Psoas muscle (tissue), 8 donors: ENCODE measurements around the gene DNAJC15. TPM values are rescaled to one million over a fixed set of nuclear protein-coding genes. Genes with fewer than 3 reads are reported as not detected.

Source experiments
- ATAC-seq, 4 donors: fragments of 200-7000 bp; cut with Tn5 transposase; one replicate each; pipeline ENCODE4 v1.9.1; 2020; ENCODE audit warnings: moderate library complexity in 3 of 4, mild to moderate bottlenecking in 2 of 4
- DNase-seq, 2 donors: peaks; one replicate each; pipeline ENCODE4 v3.0.0-alpha.2; 2020
- H3K27ac ChIP-seq: fragments of 200-600 bp; one replicate; pipeline ENCODE4 v1.8.0; 2022
- H3K27me3 ChIP-seq, 3 donors: fragments of 200-600 bp in 1 of 3; one replicate each; pipeline versions ENCODE4 v1.6.1 to v1.8.0; 2013 to 2022; ENCODE audit warnings: low read length in 2 of 3, mild to moderate bottlenecking in 2 of 3, moderate library complexity in 1 of 3; ENCODE audit not compliant: insufficient read depth in 3 of 3
- H3K36me3 ChIP-seq, 2 donors: fragments of 200-600 bp in 1 of 2; one replicate each; pipeline versions ENCODE4 v1.6.1 to v1.8.0; 2013 to 2022; ENCODE audit warnings: low read depth in 1 of 2, mild to moderate bottlenecking in 1 of 2, moderate library complexity in 1 of 2; ENCODE audit not compliant: insufficient read depth in 1 of 2
- H3K4me1 ChIP-seq: fragments of 200-600 bp; one replicate; pipeline ENCODE4 v1.8.0; 2022
- H3K4me3 ChIP-seq: fragments of 200-600 bp; one replicate; pipeline ENCODE4 v1.8.0; 2022; ENCODE audit warnings: mild to moderate bottlenecking
- H3K9me3 ChIP-seq: fragments of 200-600 bp; one replicate; pipeline ENCODE4 v1.8.0; 2022
- WGBS, 3 donors: extraction: QIAGEN DNeasy Blood & Tissue Kit; methylation state at CpG; one replicate each; pipeline versions ENCODE4 v1.1.6 to v1.1.7; 2013; 5-methylcytosine and 5-hydroxymethylcytosine counted together
- intact Hi-C, 2 donors: fragments of 100-400 bp; cut with DNase I; formaldehyde crosslinking; loops; one replicate each; pipeline versions ENCODE4 v1.11.0 to v1.14.2; 2022
- polyA plus RNA-seq, 3 donors: library from polyadenylated mRNA; stranded (reverse); fragments of 200-250 nt; gene quantifications; one replicate each; pipeline ENCODE4 v1.2.3, GENCODE V29; 2013
- total RNA-seq, 4 donors: library from RNA; stranded (reverse); fragmentation: NEBNext Ultra II Directional in 2 of 4; extraction: Animal tissue kit (Norgen Biotek cat#: 25700) in 2 of 4; gene quantifications; one replicate each; pipeline versions ENCODE4 v1.2.1 to v1.2.4, GENCODE V29; 2021 to 2023
- TF ChIP-seq, protein P1 (sequence below): fragments of 200-600 bp; IDR thresholded peaks from one replicate; pipeline ENCODE4 v1.8.0; 2022; ENCODE audit warnings: antibody characterized with exemption
- donor health status: healthy with polysubstance abuse.
- donor health status: DM: no; HTN: no; CAD: no; lungs with moderate emphysema.
- donor health status: Bipolar disorder and iron deficiency.
- donor health status: healthy.
- donor health status: DM: yes; HTN: yes; CAD: no.
- donor health status: DM: no; HTN: no; CAD: no.
- donor health status: DM: no; HTN: no; CAD: no.
- donor health status: DM: yes; HTN: yes; CAD: no.

The DNAJC15 gene
- total and polyA plus RNA-seq, 7 donors, result 9.4 to 22.4 (median 13.6) TPM

DNA sequence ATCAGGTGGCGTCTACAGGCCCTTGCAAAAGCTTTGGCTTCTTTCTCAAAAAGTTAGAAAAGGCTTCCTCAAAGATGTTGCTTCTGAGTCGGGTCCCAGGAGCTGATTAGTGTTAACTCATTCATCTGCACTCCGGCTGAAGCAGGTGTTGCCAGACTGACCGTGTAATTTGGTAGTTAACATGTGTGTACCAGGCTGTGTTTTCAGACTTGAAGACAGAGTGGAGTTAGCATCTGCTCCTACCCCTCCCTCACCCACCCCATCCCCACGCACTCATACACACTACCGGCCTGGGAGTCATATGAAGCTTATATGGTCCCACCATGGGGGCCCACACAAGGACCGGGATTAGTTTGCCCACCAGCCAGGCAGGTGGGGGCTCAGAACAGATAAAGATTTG lies 111.5 kb downstream of the DNAJC15 start:
- 56 to 67% (median 60%) methylated on average over 7 of the region's 7 CpGs for WGBS, 3 donors
- intact Hi-C loops, result no loop called here
- Histone ChIP-seq H3K9me3 (no peaks in the 10 kb centered on the region), H3K27me3 (no peaks in the 10 kb centered on the region), H3K4me3 (no peak overlapping the region), H3K36me3 (no peaks in the 10 kb centered on the region), H3K4me1 (no peaks in the 10 kb centered on the region), H3K27ac (no peak overlapping the region)
- DNase-seq (no peak), ATAC-seq (no peak)
- TF ChIP-seq, protein P1, sequence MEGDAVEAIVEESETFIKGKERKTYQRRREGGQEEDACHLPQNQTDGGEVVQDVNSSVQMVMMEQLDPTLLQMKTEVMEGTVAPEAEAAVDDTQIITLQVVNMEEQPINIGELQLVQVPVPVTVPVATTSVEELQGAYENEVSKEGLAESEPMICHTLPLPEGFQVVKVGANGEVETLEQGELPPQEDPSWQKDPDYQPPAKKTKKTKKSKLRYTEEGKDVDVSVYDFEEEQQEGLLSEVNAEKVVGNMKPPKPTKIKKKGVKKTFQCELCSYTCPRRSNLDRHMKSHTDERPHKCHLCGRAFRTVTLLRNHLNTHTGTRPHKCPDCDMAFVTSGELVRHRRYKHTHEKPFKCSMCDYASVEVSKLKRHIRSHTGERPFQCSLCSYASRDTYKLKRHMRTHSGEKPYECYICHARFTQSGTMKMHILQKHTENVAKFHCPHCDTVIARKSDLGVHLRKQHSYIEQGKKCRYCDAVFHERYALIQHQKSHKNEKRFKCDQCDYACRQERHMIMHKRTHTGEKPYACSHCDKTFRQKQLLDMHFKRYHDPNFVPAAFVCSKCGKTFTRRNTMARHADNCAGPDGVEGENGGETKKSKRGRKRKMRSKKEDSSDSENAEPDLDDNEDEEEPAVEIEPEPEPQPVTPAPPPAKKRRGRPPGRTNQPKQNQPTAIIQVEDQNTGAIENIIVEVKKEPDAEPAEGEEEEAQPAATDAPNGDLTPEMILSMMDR, result no peak

DNA sequence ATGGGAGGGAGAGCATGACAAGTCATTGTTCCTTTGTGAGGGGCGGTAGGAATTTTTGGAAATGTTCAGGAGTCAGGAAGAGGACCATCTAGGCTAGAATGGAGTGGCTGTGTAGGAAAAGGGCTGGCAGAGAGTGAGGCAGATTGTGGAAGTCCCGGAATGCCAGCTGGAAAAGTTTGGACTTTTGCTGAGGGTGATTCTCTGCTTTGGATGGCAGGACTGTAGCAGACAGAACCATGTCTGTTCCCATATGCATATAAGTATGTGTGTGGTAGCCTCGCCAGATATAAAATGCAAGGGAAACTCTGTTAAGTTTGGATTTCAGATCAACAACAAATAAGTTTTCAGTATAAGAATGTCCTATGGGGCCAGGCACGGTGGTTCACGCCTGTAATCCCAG lies 112.1 kb downstream of the DNAJC15 start:
- TF ChIP-seq, protein P1, result no peak
- no peak for DNase-seq

DNA sequence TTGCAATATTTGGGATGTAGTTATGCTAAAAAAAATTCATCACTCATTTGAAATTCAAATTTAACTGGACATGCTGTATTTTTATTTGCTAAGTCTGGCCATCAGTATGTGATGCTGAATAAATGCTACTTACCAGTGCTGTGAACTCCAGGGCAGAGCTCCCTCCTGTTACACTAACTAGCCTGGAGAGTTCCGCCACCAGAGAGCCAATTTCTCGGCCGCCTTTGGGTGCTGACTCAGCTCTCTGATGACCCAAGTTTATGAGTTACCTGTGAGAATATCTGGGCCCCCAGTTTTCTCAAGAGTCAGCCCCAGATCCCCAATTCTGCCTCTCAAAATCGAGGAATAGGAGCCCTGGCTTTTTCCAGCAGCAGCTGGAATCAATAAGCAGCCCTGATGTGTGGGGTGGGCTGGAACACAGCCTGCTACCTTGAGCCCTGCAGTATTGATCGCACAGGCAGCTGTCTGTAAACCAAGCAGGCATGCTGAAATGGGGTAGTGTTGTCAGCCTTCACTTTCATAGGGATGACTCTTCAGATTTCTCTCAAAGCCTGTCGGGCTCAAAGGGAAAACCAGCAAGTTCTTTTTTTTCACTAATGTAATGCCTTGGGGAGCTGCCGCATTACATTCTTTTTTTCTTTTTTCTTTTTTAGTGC lies 113.7 kb downstream of the DNAJC15 start:
- Histone ChIP-seq H3K4me1 (no peaks in the 10 kb centered on the region), H3K36me3 (no peaks in the 10 kb centered on the region), H3K27ac (no peak overlapping the region), H3K27me3 (no peaks in the 10 kb centered on the region), H3K9me3 (no peaks in the 10 kb centered on the region), H3K4me3 (no peak overlapping the region)
- intact Hi-C loops, result no loop called here
- ATAC-seq, result no peak
- TF ChIP-seq, protein P1, result no peak
- DNase-seq, result no peak
- WGBS, 3 donors, result 42 to 54% (median 47%) methylated on average over 7 of the region's 7 CpGs

More for the DNA sequence above, 112.1 kb downstream of the DNAJC15 start:
- Histone ChIP-seq H3K36me3 (no peaks in the 10 kb centered on the region), H3K27me3 (no peaks in the 10 kb centered on the region), H3K4me3 (no peak overlapping the region), H3K4me1 (no peaks in the 10 kb centered on the region), H3K9me3 (no peaks in the 10 kb centered on the region), H3K27ac (no peak overlapping the region)
- intact Hi-C loops, result no loop called here
- 81 to 84% (median 83%) methylated on average over 5 of the region's 5 CpGs for WGBS, 3 donors
- ATAC-seq, result no peak

DNA sequence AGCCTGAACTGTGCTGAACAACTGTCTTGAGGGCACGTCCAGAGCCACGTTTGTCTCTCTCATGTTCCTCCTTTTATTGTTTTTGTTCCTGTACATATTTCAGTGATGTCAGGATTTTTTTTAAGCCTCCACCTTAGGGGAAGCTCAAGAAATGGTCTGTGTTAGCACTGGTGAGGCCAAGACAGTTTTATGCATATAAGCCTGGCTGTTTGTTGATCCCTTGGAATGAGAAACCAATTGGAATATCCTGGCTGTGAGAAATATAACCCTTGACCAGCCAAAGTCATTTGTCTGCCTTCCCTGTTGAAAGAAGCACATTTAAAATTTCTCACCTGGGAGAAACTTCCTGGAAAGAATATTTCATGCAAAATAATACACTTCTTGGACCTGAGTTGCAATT lies 115.8 kb downstream of the DNAJC15 start:
- H3K27ac ChIP-seq, result no peak overlapping the region
- H3K4me3 ChIP-seq, result no peak overlapping the region
- no peaks in the 10 kb centered on the region for H3K4me1 ChIP-seq
- intact Hi-C loops, result no loop called here
- ATAC-seq, result no peak
- no peaks in the 10 kb centered on the region for H3K9me3 ChIP-seq
- H3K27me3 ChIP-seq, result no peaks in the 10 kb centered on the region
- TF ChIP-seq, protein P1, result no peak
- WGBS, 3 donors, result 35 to 52% (median 41%) methylated on average over 2 of the region's 2 CpGs
- no peak for DNase-seq
- H3K36me3 ChIP-seq, result no peaks in the 10 kb centered on the region

DNA sequence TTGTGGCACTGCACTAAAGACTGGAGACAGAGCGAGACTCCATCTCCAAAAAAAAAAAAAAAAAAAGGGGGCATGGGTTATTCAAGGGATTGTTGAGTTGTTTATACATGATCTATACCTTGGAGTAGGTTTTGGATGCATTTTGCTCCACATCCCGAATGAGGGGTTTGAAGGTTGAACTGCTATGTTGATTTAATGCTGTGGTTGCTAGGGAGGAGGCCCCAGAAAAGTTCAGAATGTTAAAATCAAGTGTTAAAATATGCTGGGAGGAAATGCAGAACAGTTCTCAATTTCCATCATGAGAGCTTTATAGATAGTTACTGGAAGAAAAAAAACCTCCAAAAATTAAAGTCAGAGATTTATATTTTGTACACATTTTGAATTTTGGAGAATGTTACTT lies 116.5 kb downstream of the DNAJC15 start:
- TF ChIP-seq, protein P1, result no peak
- 83 to 94% (median 84%) methylated on average over 2 of the region's 2 CpGs for WGBS, 3 donors
- intact Hi-C loops, result no loop called here
- Histone ChIP-seq H3K4me1 (no peaks in the 10 kb centered on the region), H3K36me3 (no peaks in the 10 kb centered on the region), H3K27me3 (no peaks in the 10 kb centered on the region), H3K9me3 (no peaks in the 10 kb centered on the region), H3K27ac (no peak overlapping the region), H3K4me3 (no peak overlapping the region)
- no peak for DNase-seq
- no peak for ATAC-seq
